NCI-H1436 (cell line): ENCODE measurements around the gene JMJD1C.
"Not testable (repeated sequence)": the region's sequence is repeated elsewhere in the genome, so short reads cannot be mapped to it uniquely, and the experiment has no call there.

Experiments
- DNase-seq: peaks from one replicate; lab custom pipeline; 2025; lab: John Stamatoyannopoulos, UW

Gene JMJD1C

DNA sequence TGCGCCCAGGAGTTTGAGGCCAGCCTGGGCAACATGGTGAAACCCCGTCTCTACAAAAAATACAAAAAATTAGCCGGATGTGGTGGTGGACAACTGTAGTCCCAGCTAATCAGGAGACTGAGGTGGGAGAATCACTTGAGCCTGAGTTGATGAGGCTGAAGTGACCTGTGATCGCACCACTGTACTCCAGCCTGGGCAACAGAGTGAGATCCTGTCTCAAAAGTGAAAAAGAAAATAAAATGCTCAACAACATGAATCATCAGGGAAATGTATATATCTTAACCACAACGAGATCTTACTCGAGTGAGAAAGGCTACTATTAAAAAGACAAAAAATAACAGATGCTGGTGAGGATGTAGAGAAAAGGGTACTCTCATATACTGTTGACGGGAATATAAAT is 72.7 kb downstream of the JMJD1C start:
- DNase-seq, result no peak

DNA sequence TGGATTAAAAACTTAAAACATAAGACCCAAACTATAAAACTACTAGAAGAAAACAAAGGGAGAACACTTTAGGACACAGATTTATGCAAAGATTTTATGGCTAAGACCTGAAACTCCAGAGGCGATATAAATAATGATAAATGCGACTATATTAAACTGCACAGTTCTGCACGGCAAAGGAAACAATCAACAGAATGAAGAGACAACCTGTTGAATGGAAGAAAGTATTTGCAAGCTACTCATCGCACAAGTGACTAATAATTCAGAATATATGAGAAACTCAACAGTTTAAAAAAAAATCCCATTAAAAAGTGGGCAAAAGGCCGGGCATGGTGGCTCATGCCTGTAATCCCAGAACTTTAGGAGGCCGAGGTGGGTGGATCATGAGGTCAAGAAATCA is 73.6 kb downstream of the JMJD1C start:
- DNase-seq, result no peak

DNA sequence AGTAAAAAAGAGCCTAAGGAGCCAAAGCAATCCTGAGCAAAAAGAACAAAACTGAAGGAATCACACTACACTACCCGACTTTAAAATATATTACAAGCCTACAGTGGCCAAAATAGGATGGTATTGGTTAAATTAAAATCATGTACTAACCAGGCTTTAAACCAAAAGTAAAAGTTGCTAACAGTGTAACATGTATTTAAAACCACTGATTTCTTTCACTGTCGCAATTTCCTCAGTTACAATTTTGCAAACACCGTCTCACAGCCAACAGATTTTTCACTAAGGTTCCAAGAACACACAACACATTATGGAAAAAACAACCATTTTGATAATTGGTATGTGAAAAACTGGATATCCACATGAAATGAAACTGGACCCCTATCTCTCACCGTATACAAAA is 74.0 kb downstream of the JMJD1C start:
- DNase-seq, result no peak

DNA sequence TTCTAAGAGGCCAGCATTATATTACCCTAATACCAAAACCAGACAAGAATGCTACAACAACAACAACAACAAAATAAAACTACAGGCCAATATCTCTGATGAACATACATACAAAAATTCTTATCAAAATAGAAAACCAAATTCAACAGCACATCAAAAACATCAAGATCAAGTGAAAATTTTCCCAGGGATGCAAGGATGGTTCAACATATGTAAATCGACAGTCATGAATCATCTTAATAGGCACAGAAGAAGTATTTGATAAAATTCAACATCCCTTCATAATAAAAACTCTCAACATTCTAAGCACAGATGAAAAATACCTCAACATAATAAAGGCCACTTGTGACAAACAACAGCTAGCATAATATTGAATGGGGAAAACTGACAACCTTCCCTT is 75.3 kb downstream of the JMJD1C start:
- no peak for DNase-seq

DNA sequence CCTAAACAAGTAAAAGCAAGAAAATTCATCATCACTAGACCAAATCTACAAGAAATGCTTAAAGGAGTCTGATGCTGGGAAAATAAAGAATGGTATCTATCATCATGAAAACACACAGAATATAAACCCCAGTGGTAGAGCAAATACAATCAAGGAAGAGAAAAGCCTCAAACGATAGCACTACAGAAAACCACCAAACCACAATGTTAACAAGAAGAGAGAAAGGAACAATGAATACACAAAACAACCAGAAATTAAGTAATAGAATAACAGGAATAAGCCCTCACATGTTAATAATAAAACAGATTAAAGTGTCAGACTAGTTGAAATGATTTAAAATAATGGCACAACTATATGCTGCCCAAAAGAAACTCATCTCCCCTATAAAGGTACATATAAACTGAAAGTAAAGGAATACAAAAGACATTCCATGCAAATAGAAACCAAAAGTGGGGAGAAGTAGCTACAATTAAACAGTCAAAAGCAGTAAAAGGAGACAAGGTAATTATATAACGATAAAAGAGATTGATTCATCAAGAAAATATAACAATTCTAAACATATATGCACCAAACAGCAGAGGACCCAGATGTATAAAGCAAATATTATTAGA is 77.3 kb downstream of the JMJD1C start:
- DNase-seq, result no peak

DNA sequence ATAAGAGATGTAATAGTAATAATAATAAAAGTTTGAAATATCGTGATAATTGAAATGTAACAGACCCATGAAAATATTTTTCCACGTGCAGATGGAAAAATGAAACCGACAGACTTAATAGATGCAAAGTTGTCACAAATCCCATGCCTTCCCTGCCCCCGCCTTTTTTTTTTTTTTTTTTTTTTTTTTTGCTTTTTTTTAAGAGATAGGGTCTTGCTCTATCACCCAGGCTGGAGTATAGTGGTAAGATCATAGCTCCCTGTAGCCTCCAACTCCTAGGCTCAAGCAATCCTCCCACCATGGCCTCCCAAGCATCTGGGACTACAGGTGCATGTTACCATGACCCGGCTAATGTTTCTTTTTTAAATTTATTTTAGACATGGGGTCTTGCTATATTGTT is 80.5 kb downstream of the JMJD1C start:
- no peak for DNase-seq

DNA sequence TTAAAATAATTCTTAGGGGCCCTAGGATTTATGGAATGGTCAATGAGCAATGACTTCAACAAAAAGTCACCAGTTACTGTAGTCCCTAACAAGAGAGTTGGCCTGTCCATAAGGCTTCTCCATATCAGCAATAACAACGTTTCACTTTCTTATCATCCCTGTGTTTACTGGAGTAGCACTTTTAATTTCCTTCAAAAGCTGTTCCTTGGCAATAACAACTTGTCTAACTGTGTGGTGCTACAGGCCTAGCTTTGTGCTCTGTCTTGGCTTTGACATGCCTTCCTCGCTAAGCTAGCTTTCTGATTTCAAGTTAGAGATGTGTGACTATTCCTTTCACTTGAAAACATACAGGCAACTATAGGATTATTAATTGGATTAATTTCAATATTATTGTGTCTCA is 81.1 kb downstream of the JMJD1C start:
- no peak for DNase-seq

DNA sequence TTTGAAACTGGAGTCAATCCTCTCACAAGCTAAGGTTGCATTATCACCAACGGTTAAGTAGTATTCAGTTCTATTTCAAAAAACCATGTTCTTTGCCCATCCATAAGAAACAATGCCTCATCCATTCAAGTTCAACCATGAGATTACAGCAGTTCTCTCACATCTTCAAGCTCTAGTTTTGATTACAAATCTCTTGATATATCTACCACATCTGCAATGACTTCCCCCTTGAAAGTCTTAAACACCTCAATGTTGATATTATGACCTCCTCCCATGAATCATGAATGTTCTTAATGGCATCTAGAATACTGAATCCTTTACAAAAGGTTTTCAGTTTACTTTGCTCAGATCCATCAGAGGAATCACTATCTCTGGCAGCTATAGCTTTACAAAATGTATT is 81.8 kb downstream of the JMJD1C start:
- no peak for DNase-seq

DNA sequence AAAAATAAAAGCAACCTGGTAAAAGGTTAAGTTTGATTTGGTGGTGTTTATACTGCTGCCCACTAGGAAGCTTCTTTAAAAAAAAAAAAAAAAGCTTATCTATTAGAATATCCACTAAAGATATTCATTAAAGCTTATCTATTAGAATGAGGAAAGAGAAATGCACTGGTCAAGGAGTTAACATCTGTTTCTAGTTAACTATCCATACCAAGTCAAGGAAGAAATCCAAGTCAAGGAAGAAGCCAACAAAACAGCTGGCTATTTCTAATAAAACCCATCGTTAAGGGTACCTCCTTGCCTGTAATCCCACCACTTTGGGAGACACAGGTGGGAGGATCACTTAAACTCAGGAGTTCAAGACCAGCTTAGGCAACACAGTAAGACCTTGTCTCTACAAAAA is 82.6 kb downstream of the JMJD1C start:
- DNase-seq, result no peak

DNA sequence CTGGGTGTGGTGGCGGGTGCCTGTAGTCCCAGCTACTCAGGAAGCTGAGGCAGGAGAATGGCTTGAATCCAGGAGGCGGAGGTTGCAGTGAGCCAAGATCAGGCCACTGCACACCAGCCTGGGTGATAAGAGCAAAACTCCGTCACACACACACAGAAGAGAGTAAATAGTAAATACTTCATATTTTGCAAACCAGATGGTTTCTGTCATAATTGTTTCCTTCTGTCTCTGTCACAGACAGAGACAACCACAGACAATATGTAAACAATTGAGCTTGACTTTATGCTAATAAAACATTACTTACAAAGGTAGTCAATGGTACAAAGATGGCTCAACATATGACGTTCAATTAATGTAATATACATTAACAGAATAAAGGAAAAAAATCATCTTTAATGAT is 83.7 kb downstream of the JMJD1C start:
- no peak for DNase-seq

DNA sequence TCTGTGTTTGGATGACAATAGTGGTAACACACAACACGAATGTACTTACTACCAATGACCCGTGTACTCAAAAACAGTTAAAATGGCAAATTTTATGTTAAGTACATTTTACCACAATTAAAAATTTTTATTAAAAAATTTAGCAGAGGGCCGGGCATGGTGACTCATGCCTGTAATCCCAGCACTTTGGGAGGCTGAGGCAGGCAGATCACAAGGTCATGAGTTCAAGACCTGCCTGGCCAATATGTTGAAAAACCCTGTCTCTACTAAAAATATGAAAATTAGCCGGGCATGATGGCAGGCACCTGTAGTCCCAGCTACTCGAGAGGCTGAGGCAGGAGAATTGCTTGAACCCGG is 88.5 kb downstream of the JMJD1C start:
- not testable (repeated sequence) for DNase-seq

DNA sequence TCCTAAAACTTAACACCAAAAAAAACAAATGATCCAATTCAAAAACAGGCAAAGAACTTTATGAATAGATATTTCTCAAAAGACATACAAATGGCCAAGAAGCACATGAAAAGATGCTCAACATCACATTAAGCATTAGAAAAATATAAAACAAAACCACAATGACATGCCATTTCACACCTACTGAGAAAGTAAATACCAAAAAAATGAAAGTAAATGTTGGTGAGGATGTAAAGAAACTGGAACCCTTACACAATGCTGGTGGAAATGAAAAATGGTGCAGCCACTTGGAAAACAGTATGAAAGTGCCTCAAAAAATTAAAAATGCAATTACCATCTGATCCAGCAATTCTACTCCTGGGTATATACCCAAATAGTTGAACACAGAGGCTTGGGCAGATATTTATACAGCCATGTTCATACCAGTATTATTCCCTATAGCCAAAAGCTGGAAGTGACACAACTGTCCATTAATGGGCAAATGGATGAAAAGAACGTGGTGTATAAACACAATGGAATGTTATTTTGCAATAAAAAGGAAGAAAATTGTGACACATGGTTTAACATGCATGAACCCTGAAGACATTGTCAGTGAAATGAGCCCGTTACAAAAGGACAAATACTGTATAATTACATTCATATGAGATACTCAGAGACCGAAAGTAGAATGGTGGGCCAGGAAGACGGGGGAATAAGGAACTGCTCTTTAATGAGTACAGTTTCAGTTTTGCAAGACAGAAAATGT is 89.0 kb downstream of the JMJD1C start:
- no peak for DNase-seq

DNA sequence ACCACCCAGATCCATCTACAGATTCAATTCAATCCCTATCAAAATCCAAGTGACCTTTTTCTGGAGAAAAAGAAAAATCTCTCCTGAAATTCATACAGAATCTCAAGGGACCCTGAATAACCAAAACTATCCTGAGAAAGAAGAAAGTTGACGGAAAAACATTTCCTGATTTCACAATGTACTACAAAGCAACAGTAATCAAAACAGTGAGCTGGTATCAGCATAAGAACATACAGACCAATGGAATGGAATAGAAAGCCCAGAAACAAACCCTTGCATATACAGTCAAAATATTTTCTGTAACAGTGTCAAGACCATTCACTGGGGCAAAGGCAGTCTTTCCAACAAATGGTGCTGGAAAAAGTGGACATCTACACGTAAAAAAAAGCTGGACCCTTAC is 89.9 kb downstream of the JMJD1C start:
- DNase-seq, result no peak

DNA sequence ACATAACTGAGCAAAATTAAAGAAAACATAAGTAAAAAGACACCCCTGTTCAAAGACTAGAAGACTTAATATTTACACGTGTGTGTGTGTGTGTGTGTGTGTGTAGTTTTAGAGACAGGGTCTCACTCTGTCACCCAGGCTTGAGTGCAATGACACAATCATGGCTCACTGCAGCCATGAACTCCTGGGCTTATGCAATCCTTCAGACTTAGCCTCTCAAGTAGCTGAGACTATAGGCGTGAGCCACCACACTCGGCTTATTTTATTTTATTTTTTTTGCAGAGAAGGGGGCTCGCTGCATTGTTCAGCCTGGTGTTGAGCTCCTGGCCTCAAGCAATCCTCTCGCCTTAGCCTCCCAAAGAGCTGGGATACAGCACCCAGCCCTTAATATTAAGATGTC is 90.3 kb downstream of the JMJD1C start:
- DNase-seq, result no peak

DNA sequence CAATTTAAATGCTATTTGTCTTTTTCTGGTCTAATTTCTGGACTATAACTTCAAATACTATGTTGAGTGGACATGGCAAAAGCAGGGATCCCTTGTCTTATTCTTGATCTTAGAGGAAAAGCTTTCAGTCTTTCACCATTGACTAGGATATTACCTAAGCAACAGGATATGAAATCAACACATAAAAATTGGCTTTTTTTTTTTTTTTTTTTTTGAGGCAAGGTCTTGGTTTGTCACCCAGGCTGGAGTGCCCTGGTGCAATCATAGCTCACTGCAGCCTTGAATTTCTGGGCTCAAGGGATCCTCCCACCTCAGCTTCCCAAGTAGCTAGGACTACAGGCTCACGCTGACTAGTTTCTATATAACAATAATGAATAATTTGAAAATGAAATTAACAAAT is 90.8 kb downstream of the JMJD1C start:
- no peak for DNase-seq

DNA sequence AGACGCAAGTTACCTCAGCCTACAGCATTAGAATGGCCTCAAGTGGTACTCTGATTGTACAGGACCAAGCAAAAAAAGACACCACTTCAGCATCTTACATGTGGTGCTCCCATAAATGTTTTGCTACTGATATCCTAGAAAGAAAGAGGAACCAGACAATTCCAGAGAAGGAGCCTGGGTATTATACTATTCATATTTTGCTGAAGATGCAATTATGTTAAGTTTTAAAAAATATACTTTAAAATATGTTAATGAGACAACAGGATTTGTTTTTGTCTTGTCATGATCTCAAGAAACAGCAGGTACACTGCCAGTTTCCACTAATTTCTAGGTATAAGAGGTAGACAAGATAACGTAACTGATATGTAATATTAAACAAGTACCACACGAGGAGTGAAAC is 92.6 kb downstream of the JMJD1C start:
- no peak for DNase-seq

DNA sequence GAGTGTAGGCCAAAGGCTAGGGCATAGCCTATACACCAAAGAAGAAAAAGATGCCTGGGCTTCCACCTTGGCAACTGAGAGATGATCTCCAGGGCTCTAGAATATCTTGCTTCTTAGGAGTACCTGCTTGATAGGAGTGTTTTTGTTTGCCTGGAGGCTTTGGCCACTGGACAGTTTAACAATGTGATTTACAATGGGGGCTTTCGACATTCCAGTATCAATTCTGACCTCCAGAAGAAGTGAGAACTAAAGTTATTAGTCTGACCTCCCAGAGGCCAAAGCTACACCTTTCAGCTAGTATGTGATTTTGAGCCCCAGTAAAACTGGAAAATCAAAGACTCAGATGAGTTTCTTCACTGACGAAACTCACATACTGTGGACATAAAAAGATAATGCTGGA is 96.1 kb downstream of the JMJD1C start:
- no peak for DNase-seq

DNA sequence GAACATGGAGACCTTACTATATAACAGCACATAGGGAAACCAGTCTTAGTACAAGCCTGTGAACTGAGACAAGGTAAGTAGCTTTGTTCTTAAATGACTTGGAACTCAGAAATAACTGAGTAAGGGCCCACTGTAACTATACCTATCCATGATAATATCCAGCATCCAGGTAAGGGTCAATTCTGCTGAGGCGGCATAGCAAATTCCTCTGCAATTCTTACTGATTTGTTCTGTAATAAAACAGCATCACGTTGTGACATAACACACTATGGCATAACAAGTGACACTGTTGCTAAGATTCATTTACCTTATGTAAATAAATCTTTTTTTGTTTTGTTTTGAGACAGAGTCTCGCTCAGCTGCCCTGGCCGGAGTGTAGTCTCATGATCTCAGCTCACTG is 97.4 kb downstream of the JMJD1C start:
- no peak for DNase-seq

DNA sequence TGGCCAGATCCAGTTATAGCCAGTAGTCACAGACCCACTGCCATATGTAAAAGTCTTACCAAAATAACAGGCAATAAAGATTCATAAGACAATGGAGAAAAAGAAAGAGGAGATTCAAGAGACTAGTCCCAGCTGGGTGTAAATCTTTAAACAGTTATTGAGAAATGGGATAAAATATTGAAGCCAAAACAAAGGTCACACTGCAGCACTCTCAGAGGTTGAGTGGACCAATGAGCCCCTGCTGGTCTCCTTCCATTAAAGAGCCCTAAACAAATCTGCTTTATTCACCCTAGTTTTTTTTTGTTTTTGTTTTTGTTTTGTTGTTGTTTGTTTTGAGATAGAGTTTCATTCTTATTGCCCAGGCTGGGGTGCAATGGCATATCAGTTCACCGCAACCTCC is 98.8 kb downstream of the JMJD1C start:
- no peak for DNase-seq

DNA sequence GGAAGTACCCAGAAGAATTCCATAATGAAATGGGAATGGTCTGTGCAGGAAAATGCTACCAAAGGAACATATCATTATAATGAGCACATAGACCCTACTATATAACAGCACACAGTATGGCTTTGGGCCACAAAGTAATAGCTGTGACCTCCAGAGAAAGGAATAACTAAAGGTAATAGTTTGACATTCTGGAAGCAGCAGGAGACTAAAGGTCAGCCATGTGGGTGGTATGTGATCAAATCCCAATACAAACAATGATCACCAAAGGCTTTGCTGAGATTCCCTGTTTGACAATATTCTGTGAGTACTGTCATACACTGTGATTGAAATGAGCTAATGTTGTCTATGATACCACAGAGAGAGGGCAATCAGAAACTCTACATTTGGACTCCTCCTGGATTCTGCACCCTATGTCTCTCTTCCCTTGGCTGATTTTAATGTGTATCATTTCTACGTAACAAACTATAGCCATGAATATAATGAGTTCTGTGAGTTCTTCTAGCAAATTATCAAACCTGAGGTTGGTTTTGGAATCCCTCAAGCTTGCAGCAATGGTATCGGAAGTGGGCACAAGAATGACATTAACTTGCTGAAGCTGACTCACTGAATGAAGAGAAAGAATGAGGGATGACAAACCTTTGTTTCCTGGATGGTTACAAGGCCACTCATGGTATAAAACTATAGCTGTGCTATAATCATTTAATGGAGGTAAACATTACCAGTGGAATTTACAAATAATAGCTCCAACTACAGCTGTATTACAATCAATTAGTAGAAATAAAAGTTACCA is 99.6 kb downstream of the JMJD1C start:
- no peak for DNase-seq

DNA sequence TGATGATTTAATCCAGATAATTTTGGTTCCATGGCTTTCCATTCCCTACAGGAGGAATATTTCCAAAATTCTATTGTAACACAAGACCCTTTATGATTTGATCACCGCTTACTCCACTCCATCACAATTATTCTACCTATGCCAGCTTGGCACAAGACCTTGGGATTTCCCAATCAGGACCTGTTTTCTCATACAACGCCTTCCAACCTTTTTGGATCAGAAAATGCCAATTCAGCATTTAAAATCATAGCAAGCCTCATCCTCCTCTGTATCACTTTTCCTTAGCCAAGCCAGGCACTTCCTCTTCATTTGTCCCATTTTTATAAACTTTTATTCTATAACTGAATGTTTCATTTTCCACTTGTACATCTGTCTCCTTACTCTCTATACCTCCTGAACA is 100.9 kb downstream of the JMJD1C start:
- no peak for DNase-seq

DNA sequence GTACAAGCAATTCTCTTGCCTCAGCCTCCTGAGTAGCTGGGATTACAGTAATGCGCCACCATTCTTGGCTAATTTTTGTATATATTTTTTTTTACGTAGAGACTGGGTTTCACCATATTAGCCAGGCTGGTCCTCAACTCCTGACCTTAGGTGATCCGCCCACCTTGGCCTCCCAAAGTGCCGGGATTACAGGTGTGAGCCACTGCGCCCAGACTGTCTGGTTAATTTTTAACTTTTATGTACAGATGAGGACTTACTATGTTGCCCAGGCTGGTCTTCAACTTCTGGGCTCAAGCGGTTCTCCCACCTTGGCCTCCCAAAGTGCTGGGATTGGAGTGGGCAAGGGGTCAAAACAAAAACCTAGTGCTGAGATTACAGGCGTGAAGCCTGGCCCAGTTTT is 101.8 kb downstream of the JMJD1C start:
- no peak for DNase-seq

DNA sequence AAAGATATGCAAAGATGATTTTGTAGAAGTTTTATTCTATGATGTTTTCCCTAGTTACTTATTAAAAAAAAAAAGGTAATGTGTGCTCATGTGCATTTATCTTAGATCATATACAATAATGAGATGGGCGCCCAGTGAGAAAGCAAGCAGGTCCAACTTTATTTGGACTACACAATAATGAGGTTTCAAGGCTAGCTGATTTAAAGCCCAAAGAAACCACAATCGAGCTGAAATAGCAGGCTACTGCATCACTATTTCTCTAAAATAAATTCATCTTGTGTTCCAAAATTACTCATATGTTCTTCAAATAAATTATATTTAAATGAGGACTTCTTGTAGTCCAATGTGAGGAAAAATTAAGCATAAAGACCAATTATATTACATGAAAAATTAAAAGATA is 110.1 kb downstream of the JMJD1C start:
- no peak for DNase-seq

DNA sequence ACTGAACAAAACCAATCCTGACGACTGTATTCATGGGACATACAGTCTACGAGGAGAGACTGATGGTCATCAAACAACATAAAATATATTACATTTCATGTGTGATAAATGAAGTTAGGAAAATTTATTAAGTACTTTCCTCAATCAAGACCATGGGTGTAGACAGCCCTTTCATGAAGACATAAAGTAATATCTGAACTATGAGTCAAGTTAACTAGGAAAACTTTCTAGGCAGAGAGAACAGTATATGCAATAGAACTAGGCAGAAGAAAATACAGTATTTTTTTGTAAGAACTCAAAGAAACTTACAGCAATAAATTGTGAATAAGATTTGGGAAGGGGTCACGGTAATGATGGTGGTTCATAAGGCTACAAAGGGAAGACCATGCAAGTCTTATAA is 112.8 kb downstream of the JMJD1C start:
- DNase-seq, result no peak
